ENCODE measurements around the gene DCK. TPM values are rescaled to one million over a fixed set of nuclear protein-coding genes. Genes with fewer than 3 reads are reported as not detected.
"Not testable (repeated sequence)": the region's sequence is repeated elsewhere in the genome, so short reads cannot be mapped to it uniquely, and the experiment has no call there.

Gene DCK
- total RNA-seq, 1 donor from 2014 or later = 35.6 TPM

- intact Hi-C loops (cut with micrococcal nuclease) = no loop called here
- H3K4me3 Mint-ChIP-seq = no peak overlapping the region
- no peaks in the 10 kb centered on the region for H3K9me3 Mint-ChIP-seq
- no peaks in the 10 kb centered on the region for H3K27me3 Mint-ChIP-seq (ENCODE audit: insufficient read depth)
- H3K27ac Mint-ChIP-seq = no peak overlapping the region
- H3K4me1 Mint-ChIP-seq (ENCODE audit: low read depth) = no peaks in the 10 kb centered on the region
- DNase-seq (ENCODE audit: low spot score) = no peak
- peaks cover 2% of the 10 kb centered on the region for H3K36me3 Mint-ChIP-seq (ENCODE audit: low read depth)
These were observed 9.3 kb upstream of the DCK start for GRCh38 chr4:70984106-70984505.

GRCh38 chr4:70984589-70984988, 8.9 kb upstream of the DCK start:
- Mint-ChIP-seq H3K4me3 (no peak overlapping the region), H3K27ac (no peak overlapping the region), H3K4me1 (ENCODE audit: low read depth) (no peaks in the 10 kb centered on the region), H3K9me3 (no peaks in the 10 kb centered on the region), H3K27me3 (ENCODE audit: insufficient read depth) (no peaks in the 10 kb centered on the region), H3K36me3 (ENCODE audit: low read depth) (peaks cover 2% of the 10 kb centered on the region)
- intact Hi-C loops (cut with micrococcal nuclease) = no loop called here
- DNase-seq (ENCODE audit: low spot score) = no peak

- Mint-ChIP-seq H3K4me3 (no peak overlapping the region), H3K9me3 (no peaks in the 10 kb centered on the region), H3K27ac (no peak overlapping the region), H3K36me3 (ENCODE audit: low read depth) (peaks cover 4% of the 10 kb centered on the region), H3K27me3 (ENCODE audit: insufficient read depth) (no peaks in the 10 kb centered on the region), H3K4me1 (ENCODE audit: low read depth) (peaks cover 39% of the 10 kb centered on the region)
- intact Hi-C loops (cut with micrococcal nuclease) = loop anchor here (5.0 kb wide), 1 partner anchor 54 kb away; no protein-coding TSS in a partner anchor
- DNase-seq (ENCODE audit: low spot score) = no peak
These were observed 1.9 kb upstream of the DCK start for GRCh38 chr4:70991596-70991995.

DNA sequence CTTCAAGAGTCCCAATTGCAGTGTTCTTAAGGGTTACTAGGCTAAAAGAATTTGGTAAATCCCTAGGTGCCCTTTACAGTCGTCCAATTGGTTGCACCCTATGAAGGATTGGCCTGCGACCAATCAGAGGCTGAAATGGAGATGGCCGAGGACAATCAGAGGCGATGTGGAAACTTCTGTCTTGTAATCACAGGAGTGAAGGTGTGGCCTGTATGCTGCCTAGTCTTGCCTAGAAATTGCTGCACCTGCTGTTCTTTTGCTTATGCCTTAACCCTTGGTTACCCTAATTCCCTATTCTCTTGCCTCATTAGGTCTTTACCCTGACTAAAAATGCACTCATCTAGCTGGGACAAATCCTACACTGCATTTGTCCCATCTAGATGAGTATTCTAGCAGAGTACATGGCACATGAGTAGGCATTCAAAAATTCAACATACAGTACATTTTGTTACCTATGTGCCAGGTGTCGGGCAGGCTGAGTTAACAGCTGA, 1.0 kb upstream of the DCK start:
- peaks cover 4% of the 10 kb centered on the region for H3K36me3 Mint-ChIP-seq (ENCODE audit: low read depth)
- no peaks in the 10 kb centered on the region for H3K9me3 Mint-ChIP-seq
- no peaks in the 10 kb centered on the region for H3K27me3 Mint-ChIP-seq (ENCODE audit: insufficient read depth)
- H3K4me1 Mint-ChIP-seq (ENCODE audit: low read depth) = peaks cover 47% of the 10 kb centered on the region
- peak overlapping the region; percentile 86 for H3K4me3 Mint-ChIP-seq
- DNase-seq (ENCODE audit: low spot score) = no peak
- intact Hi-C loops (cut with micrococcal nuclease) = loop anchor here (2.0 to 5.0 kb wide), 2 partner anchors 55 to 288 kb away; no protein-coding TSS in a partner anchor
- H3K27ac Mint-ChIP-seq = no peak overlapping the region

DNA sequence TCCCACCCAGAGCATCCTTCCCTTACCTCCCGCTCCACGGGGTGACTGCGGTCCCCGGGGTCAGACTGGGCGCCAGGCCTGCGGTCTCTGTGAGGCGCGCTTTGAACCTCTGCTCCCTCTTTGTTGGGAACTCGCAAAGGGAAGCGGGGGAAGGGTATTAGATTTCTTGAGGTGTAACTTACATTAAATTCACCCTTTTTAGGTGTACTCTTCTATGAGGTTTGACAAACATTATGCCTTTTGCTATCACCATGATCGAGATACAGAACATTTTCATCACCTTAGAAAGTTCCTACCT, 569 bp downstream of the DCK start:
- Mint-ChIP-seq H3K27me3 (ENCODE audit: insufficient read depth) (no peaks in the 10 kb centered on the region), H3K4me3 (peak overlapping the region; percentile 97), H3K36me3 (ENCODE audit: low read depth) (peaks cover 7% of the 10 kb centered on the region), H3K27ac (peak overlapping the region; percentile 83), H3K9me3 (no peaks in the 10 kb centered on the region), H3K4me1 (ENCODE audit: low read depth) (peaks cover 55% of the 10 kb centered on the region)
- no peak for DNase-seq (ENCODE audit: low spot score)
- intact Hi-C loops (cut with micrococcal nuclease) = loop anchor here (5.0 kb wide), 1 partner anchor 57 kb away; no protein-coding TSS in a partner anchor

- Mint-ChIP-seq H3K36me3 (ENCODE audit: low read depth) (peaks cover 12% of the 10 kb centered on the region), H3K9me3 (peaks cover 2% of the 10 kb centered on the region), H3K4me3 (peak overlapping the region; percentile 97), H3K27ac (peak overlapping the region; percentile 83), H3K27me3 (ENCODE audit: insufficient read depth) (no peaks in the 10 kb centered on the region), H3K4me1 (ENCODE audit: low read depth) (peaks cover 61% of the 10 kb centered on the region)
- DNase-seq (ENCODE audit: low spot score) = no peak
- intact Hi-C loops (cut with micrococcal nuclease) = loop anchor here (5.0 kb wide), 1 partner anchor 57 kb away; no protein-coding TSS in a partner anchor
These were observed 1.1 kb downstream of the DCK start for GRCh38 chr4:70994387-70995099.

DNA sequence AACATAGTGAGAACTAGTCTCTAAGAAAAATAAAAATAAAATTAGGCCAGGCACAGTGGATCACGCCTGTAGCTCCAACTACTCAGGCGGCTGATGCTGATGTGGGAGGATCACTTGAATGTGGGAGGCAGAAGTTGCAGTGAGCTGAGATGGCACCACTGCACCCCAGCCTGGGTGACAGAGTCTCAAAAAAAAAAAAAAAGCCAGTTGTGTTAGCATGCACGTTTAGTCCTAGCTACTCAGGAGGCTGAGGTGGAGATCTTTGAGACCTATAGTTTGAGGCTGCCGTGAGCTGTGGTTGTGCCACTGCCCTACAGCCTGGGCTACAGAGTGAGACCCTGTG, 2.5 kb downstream of the DCK start:
- Mint-ChIP-seq H3K27ac (peak overlapping the region; percentile 83), H3K27me3 (ENCODE audit: insufficient read depth) (no peaks in the 10 kb centered on the region), H3K9me3 (peaks cover 15% of the 10 kb centered on the region), H3K4me3 (peak overlapping the region; percentile 97), H3K4me1 (ENCODE audit: low read depth) (peaks cover 75% of the 10 kb centered on the region), H3K36me3 (ENCODE audit: low read depth) (peaks cover 27% of the 10 kb centered on the region)
- DNase-seq (ENCODE audit: low spot score) = no peak
- intact Hi-C loops (cut with micrococcal nuclease) = no loop called here

GRCh38 chr4:70997036-70997435, 3.6 kb downstream of the DCK start:
- intact Hi-C loops (cut with micrococcal nuclease) = no loop called here
- H3K4me1 Mint-ChIP-seq (ENCODE audit: low read depth) = peaks cover 83% of the 10 kb centered on the region
- no peaks in the 10 kb centered on the region for H3K27me3 Mint-ChIP-seq (ENCODE audit: insufficient read depth)
- H3K27ac Mint-ChIP-seq = peak overlapping the region; percentile 83
- peaks cover 25% of the 10 kb centered on the region for H3K9me3 Mint-ChIP-seq
- DNase-seq (ENCODE audit: low spot score) = no peak
- H3K36me3 Mint-ChIP-seq (ENCODE audit: low read depth) = peaks cover 37% of the 10 kb centered on the region
- peak overlapping the region; percentile 97 for H3K4me3 Mint-ChIP-seq

GRCh38 chr4:70997546-70997945, 4.1 kb downstream of the DCK start:
- no peak for DNase-seq (ENCODE audit: low spot score)

GRCh38 chr4:70999639-71000038, 6.2 kb downstream of the DCK start:
- H3K27ac Mint-ChIP-seq; H3K27me3 Mint-ChIP-seq (ENCODE audit: insufficient read depth); DNase-seq (ENCODE audit: low spot score); intact Hi-C loops (cut with micrococcal nuclease); H3K4me3 Mint-ChIP-seq: not testable (repeated sequence)
- H3K36me3 Mint-ChIP-seq (ENCODE audit: low read depth) = peaks cover 42% of the 10 kb centered on the region
- peaks cover 92% of the 10 kb centered on the region for H3K4me1 Mint-ChIP-seq (ENCODE audit: low read depth)
- peaks cover 28% of the 10 kb centered on the region for H3K9me3 Mint-ChIP-seq

More at GRCh38 chr4:70997546-70997945, 4.1 kb downstream of the DCK start:
- Mint-ChIP-seq H3K36me3 (ENCODE audit: low read depth) (peaks cover 39% of the 10 kb centered on the region), H3K27ac (peak overlapping the region; percentile 83), H3K9me3 (peaks cover 28% of the 10 kb centered on the region), H3K27me3 (ENCODE audit: insufficient read depth) (no peaks in the 10 kb centered on the region), H3K4me3 (peak overlapping the region; percentile 97), H3K4me1 (ENCODE audit: low read depth) (peaks cover 83% of the 10 kb centered on the region)
- intact Hi-C loops (cut with micrococcal nuclease) = no loop called here

DNA sequence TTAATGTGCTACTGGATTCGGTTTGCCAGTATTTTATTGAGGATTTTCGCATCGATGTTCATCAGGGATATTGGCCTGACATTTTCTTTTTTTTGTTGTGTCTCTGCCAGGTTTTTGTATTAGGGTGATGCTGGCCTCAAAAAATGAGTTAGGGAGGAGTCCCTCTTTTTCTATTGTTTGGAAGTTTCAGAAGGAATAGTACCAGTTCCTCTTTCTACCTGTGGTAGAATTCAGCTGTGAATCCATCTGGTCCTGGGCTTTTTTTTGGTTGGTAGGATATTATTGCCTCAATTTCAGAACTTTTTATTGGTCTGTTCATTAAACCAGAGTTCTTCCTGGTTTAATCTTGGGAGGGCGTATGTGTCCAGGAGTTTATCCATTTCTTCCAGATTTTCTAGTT, 7.9 kb downstream of the DCK start:
- Mint-ChIP-seq H3K4me1 (ENCODE audit: low read depth) (peaks cover 85% of the 10 kb centered on the region), H3K9me3 (peaks cover 28% of the 10 kb centered on the region), H3K27ac (peak overlapping the region; percentile 15), H3K36me3 (ENCODE audit: low read depth) (peaks cover 39% of the 10 kb centered on the region)
- intact Hi-C loops (cut with micrococcal nuclease); H3K4me3 Mint-ChIP-seq; H3K27me3 Mint-ChIP-seq (ENCODE audit: insufficient read depth); DNase-seq (ENCODE audit: low spot score): not testable (repeated sequence)

DNA sequence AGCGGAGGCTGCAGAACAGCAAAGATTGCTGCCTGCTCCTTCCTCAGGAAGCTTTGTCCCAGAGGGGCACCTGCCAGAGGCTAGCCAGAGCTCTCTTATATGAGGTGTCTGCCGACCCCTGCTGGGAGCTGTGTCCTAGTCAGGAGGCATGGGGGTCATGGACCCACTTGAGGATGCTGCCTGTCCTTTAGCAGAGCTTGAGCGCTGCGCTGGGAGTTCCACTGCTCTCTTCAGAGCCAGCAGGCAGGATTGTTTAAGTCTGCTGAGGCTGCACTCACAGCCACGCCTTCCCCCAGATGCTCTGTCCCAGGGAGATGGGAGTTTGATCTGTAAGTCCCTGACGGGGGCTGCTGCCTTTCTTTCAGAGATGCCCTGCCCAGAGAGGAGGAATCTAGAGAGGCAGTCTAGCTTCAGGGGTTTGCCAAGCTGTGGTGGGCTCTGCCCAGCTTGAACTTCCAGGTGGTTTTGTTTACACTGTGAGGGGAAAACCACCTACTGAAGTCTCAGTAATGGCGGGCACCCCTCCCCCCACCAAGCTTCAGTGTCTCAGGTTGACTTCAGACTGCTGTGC, 10.9 kb downstream of the DCK start:
- peak; percentile 54 for DNase-seq (ENCODE audit: low spot score)
- Mint-ChIP-seq H3K9me3 (peaks cover 28% of the 10 kb centered on the region), H3K4me1 (ENCODE audit: low read depth) (peaks cover 90% of the 10 kb centered on the region), H3K27ac (peak overlapping the region; percentile 81), H3K27me3 (ENCODE audit: insufficient read depth) (no peaks in the 10 kb centered on the region), H3K4me3 (peak overlapping the region; percentile 76), H3K36me3 (ENCODE audit: low read depth) (peaks cover 39% of the 10 kb centered on the region)
- intact Hi-C loops (cut with micrococcal nuclease) = loop anchor here (1.0 kb wide), 1 partner anchor 102 kb away; the partner anchor contains the start of gene MOB1B

GRCh38 chr4:71005025-71005424, 11.6 kb downstream of the DCK start:
- H3K27ac Mint-ChIP-seq = peak overlapping the region; percentile 81
- peaks cover 90% of the 10 kb centered on the region for H3K4me1 Mint-ChIP-seq (ENCODE audit: low read depth)
- H3K36me3 Mint-ChIP-seq (ENCODE audit: low read depth) = peaks cover 32% of the 10 kb centered on the region
- H3K27me3 Mint-ChIP-seq (ENCODE audit: insufficient read depth); DNase-seq (ENCODE audit: low spot score): not testable (repeated sequence)
- H3K4me3 Mint-ChIP-seq = peak overlapping the region; percentile 76
- peaks cover 21% of the 10 kb centered on the region for H3K9me3 Mint-ChIP-seq
- intact Hi-C loops (cut with micrococcal nuclease) = loop anchor here (5.0 kb wide), 1 partner anchor 388 kb away; no protein-coding TSS in a partner anchor
